T-helper 2 cell (primary cell): ENCODE data around the gene KPTN.

Experiments
- DNase-seq, 5 experiments: peaks; one replicate each; pipeline versions ENCODE4 v3.0.0 to v3.0.0-alpha.2; 2012 to 2022

KPTN gene

GRCh38 chr19:47432091-47432490 lies 51.9 kb downstream of the KPTN start:
- no peak for DNase-seq

GRCh38 chr19:47430041-47430802 lies 53.8 kb downstream of the KPTN start:
- DNase-seq: peak in 1 of 5 experiments; percentile 54

- DNase-seq: no peak
These were observed 54.8 kb downstream of the KPTN start for GRCh38 chr19:47429140-47429793.

GRCh38 chr19:47428177-47428894 lies 55.7 kb downstream of the KPTN start:
- peak; percentile 62 to 94 (median 72) for DNase-seq

- DNase-seq: peak in 4 of 5 experiments; percentile 27 to 64 (median 58)
These were observed 56.5 kb downstream of the KPTN start for GRCh38 chr19:47427241-47428176.
